GM12875 (cell line): Measurements from ENCODE around the gene FAM107B.

Source experiments
- H3K4me3 ChIP-seq: one replicate; pipeline ENCODE4 v1.5.1; 2011; ENCODE audit warnings: low read depth, low read length, control low read depth
- TF ChIP-seq, protein P1 (sequence below): IDR thresholded peaks from 2 replicates; pipeline ENCODE4 v1.5.1; 2011; ENCODE audit warnings: low read depth, mild to moderate bottlenecking, control low read depth, inconsistent platforms, low read length, moderate library complexity, borderline replicate concordance; ENCODE audit not compliant: insufficient read depth

FAM107B gene

DNA sequence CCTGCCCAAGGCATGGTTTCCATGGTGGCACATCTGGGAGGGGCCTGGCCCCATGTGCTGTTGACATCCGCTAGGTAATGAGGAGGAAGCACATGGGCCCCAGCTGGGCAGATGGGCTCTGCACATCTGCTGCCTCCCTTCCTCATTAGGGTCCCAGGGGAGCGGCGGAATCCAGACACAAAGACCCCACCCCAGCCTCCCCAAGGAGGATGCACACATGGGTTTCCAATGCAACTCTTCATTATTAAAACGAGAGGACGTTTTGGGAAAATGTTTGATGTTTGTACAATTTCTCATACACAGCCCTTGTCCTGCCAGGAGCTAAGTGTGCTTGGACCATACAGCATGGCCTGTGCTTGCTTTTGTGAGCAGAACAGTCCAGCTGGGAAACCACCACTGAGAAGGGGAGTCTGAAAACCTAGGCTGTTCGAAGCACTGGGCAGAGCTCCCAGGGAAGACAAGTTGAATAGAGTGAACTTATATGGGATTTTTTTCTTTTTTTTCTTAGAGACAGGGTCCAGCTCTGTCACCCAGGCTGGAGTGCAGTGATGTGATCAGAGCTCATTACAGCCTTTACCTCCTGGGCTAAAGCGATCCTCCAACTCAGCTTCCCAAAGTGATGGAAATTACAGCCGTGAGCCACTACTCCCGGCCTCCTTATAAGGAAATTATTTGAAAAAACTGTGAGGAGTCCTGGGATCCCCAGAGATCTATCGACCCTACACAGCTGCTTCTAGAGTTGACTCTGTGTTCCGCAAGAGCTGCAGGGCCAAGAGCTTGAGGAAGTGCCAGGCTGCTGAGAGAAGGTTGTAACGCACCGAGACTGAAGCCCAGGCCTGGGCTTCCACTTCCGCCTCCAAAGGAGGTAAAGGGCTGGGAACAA, 23.4 kb downstream of the FAM107B start:
- no peak overlapping the region for H3K4me3 ChIP-seq
- TF ChIP-seq, protein P1, sequence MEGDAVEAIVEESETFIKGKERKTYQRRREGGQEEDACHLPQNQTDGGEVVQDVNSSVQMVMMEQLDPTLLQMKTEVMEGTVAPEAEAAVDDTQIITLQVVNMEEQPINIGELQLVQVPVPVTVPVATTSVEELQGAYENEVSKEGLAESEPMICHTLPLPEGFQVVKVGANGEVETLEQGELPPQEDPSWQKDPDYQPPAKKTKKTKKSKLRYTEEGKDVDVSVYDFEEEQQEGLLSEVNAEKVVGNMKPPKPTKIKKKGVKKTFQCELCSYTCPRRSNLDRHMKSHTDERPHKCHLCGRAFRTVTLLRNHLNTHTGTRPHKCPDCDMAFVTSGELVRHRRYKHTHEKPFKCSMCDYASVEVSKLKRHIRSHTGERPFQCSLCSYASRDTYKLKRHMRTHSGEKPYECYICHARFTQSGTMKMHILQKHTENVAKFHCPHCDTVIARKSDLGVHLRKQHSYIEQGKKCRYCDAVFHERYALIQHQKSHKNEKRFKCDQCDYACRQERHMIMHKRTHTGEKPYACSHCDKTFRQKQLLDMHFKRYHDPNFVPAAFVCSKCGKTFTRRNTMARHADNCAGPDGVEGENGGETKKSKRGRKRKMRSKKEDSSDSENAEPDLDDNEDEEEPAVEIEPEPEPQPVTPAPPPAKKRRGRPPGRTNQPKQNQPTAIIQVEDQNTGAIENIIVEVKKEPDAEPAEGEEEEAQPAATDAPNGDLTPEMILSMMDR = no peak

DNA sequence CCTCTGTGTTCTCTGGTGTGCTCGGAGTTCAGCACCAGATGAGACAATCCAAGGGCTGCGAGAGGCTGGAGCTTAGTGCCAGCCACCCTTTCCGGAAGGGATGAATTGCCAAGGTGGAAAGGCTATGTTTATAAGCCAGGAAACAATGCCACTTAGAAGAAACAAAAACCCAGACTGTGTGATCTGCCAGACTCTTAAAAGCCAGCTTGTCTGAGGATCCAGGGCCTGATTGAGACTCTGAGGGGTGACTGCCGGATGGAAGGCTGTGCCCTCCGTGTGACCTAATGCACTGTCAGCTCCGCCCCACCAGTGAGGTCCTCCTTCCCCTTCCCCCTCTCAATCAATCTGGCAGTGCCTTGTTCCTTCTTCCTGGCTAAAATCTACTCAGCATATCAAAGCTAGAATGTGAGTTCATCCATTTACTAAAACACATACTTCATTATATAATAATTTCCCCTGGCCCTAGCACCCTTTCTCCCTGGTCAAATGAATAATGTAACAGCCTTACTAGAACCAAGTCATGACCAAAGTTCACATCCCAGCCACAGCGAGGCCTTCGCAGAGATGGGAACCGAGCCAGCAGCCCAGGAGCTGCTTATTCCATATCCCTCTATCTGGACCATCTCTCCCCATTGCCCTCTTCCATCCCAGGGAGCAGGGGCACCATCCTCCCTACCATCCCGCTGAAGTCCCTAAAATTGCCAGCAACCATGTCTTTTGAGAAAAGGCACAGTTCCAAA, 25.5 kb downstream of the FAM107B start:
- no peak overlapping the region for H3K4me3 ChIP-seq
- TF ChIP-seq, protein P1 = no peak

DNA sequence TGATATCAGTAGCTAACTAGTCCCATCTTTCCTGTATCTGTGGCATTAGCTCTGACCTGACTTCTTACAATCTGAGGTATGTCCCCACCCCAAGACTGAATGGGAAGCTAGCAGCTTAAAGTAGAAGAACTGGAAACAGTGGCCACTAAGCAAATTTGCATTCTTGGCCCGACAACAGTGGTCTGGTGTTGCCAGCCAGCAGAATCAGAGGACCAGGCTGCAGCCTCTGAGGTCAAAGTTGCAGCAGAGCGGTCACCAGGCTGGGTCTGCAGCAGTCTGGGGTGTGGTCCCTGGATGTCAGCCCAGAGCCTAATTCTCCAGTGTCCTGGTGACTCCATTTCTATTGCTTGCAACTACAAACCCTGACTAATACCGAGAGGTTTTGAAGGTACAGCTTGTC, 26.3 kb downstream of the FAM107B start:
- H3K4me3 ChIP-seq = no peak overlapping the region
- TF ChIP-seq, protein P1 = no peak

DNA sequence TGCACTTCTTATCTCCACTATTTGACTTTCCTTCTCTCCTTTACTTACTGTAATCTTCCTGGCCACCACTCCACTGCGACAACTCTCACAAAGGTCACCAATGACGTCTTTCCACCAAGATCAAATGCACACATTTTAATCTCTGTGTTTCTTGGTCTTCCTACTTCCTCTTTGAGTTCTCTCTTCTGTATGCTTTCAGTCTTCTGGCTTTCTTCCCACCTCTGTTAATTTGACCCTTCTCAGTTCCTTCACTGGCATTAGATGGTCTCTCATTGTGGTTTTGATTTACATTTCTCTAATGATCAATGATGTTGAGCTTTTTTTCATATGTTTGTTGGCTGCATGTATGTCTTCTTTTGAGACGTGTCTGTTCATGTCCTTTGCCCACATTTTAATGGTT, 31.9 kb downstream of the FAM107B start:
- H3K4me3 ChIP-seq = no peak overlapping the region
- TF ChIP-seq, protein P1 = no peak

DNA sequence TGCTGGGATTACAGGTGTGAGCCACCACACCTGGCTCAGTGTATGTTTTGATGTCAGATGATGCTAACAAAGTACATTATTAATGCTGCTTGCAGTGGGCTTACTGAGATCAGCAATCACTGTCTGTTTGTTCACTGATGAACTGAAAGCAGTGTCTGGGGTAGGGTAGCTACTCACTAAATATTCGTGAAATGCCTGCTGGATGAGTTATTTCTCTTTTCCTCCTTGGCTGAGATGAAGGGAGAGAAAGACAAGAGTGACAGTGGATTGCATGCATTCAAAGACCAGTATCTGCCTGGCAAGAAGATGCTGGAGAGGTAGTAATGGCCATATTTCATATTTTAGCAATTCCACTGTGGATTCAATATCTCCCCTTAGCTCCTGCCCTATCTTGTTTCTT, 32.3 kb downstream of the FAM107B start:
- TF ChIP-seq, protein P1 = no peak
- H3K4me3 ChIP-seq = no peak overlapping the region

DNA sequence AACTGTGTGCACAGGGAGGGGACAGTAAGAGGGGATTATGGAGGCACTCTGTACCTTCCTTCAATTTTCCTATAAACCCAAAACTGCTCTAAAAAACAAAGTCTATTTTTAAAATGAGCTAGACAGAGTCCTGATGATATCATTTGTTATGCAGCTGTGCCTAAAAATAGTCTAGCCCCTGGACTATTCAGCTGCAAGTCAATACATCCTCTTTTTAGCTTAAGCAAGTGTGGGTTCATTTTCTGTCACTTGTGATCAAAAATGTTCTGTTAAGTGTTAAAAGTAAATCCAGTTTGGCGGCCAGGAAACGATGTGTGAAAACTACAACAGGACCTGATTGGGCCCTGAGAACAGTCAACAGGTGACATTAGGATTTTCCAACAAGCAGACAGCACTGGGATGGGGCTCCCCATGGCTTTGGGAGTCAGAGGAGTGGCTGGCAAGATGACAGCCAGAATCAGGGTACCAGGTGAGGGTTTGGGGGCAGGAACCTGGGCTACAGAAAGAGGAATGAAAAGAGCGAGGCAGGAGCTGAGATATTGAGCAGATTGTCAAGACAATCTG, 33.9 kb downstream of the FAM107B start:
- no peak overlapping the region for H3K4me3 ChIP-seq
- TF ChIP-seq, protein P1 = no peak
